WTC11 (cell line): ENCODE results near the gene LMBR1. TPM values are rescaled to one million over a fixed set of nuclear protein-coding genes. Genes with fewer than 3 reads are reported as not detected.

Source experiments
- ATAC-seq: fragments of 200-7000 bp; cut with Tn5 transposase; 2 replicates; pipeline ENCODE4 v1.10.0; 2021; ENCODE audit warnings: mild to moderate bottlenecking, moderate library complexity
- CTCF ChIA-PET: fragments of 300-600 bp; sonication (Branson Sonifier 250); formaldehyde crosslinking; loops from one replicate; lab custom pipeline; 2021; ENCODE audit warnings: antibody characterized with exemption; lab: Charles Lee
- POLR2A ChIA-PET: fragments of 350-600 bp; sonication (Branson Sonifier 250); formaldehyde crosslinking; loops from one replicate; lab custom pipeline; 2021; ENCODE audit warnings: antibody characterized with exemption; lab: Charles Lee
- DNase-seq: peaks from one replicate; pipeline ENCODE4 v3.0.0; 2021; ENCODE audit warnings: low spot score
- H3K27ac Mint-ChIP-seq: 2 replicates; pipeline ENCODE4 v1.8.0; 2021; ENCODE audit warnings: mixed read lengths
- H3K27me3 Mint-ChIP-seq: 2 replicates; pipeline ENCODE4 v1.8.0; 2021; ENCODE audit warnings: low read depth, mild to moderate bottlenecking, moderate library complexity, mixed read lengths
- H3K36me3 Mint-ChIP-seq: 2 replicates; pipeline ENCODE4 v1.8.0; 2021; ENCODE audit warnings: mixed read lengths
- H3K4me1 Mint-ChIP-seq: 2 replicates; pipeline ENCODE4 v1.8.0; 2022; ENCODE audit warnings: mixed read lengths
- H3K4me3 Mint-ChIP-seq: 2 replicates; pipeline ENCODE4 v1.8.0; 2021; ENCODE audit warnings: mild to moderate bottlenecking, moderate library complexity, mixed read lengths
- H3K9me3 Mint-ChIP-seq: 2 replicates; pipeline ENCODE4 v1.8.0; 2021; ENCODE audit warnings: mixed read lengths
- ELF4 ChIP-seq: sonication (generic); formaldehyde crosslinking; IDR thresholded peaks from 2 replicates; pipeline ENCODE4 v1.8.1; 2022; ENCODE audit warnings: low read depth, mild to moderate bottlenecking, moderate library complexity, missing genetic modification reagents
- FOXK1 ChIP-seq: sonication (generic); formaldehyde crosslinking; IDR thresholded peaks from 2 replicates; pipeline ENCODE4 v1.8.0; 2022; ENCODE audit warnings: mild to moderate bottlenecking, moderate library complexity, missing genetic modification reagents
- MYBL2 ChIP-seq: sonication (generic); formaldehyde crosslinking; IDR thresholded peaks from 2 replicates; pipeline ENCODE4 v1.8.1; 2023; ENCODE audit warnings: mild to moderate bottlenecking, moderate library complexity, missing genetic modification reagents
- NFYB ChIP-seq: sonication (generic); formaldehyde crosslinking; conservative IDR thresholded peaks from 2 replicates; pipeline ENCODE4 v1.8.0; 2022; ENCODE audit warnings: low read depth, missing genetic modification reagents
- RORB ChIP-seq: fragments of 250-450 bp; sonication (Bioruptor Pico); IDR thresholded peaks from 2 replicates; pipeline ENCODE4 v1.9.0; 2021; ENCODE audit warnings: mild to moderate bottlenecking
- ZNF121 ChIP-seq: sonication (generic); formaldehyde crosslinking; IDR thresholded peaks from 2 replicates; pipeline ENCODE4 v1.8.0; 2023; ENCODE audit warnings: missing genetic modification reagents
- ZNF423 ChIP-seq: fragments of 250-450 bp; sonication (Bioruptor Pico); IDR thresholded peaks from 2 replicates; pipeline ENCODE4 v2.1.2; 2022; ENCODE audit warnings: mild to moderate bottlenecking, moderate library complexity
- ZNF671 ChIP-seq: fragments of 250-450 bp; sonication (Bioruptor Pico); IDR thresholded peaks from 2 replicates; pipeline ENCODE4 v1.8.0; 2021; ENCODE audit warnings: mild to moderate bottlenecking
- total RNA-seq: library from RNA; stranded (reverse); gene quantifications from 3 replicates; pipeline ENCODE4 v1.2.3, GENCODE V29; 2021
- TF ChIP-seq, protein P1 (sequence below): sonication (generic); formaldehyde crosslinking; IDR thresholded peaks from 2 replicates; pipeline ENCODE4 v1.8.1; 2023; ENCODE audit warnings: mild to moderate bottlenecking, missing genetic modification reagents, moderate library complexity
- TF ChIP-seq, protein P2 (sequence below): sonication (generic); formaldehyde crosslinking; IDR thresholded peaks from 2 replicates; pipeline ENCODE4 v1.8.0; 2023; ENCODE audit warnings: missing genetic modification reagents
- TF ChIP-seq, protein P3 (sequence below): fragments of 200-600 bp; IDR thresholded peaks from 2 replicates; pipeline ENCODE4 v1.8.0; 2022; ENCODE audit warnings: antibody characterized with exemption
- TF ChIP-seq, protein P4 (sequence below): sonication (generic); formaldehyde crosslinking; IDR thresholded peaks from 2 replicates; pipeline ENCODE4 v1.8.1; 2023; ENCODE audit warnings: mild to moderate bottlenecking, missing genetic modification reagents
- TF ChIP-seq, protein P5 (sequence below): sonication (generic); formaldehyde crosslinking; IDR thresholded peaks from 2 replicates; pipeline ENCODE4 v1.8.1; 2023; ENCODE audit warnings: mild to moderate bottlenecking, moderate library complexity, missing genetic modification reagents
- TF ChIP-seq, protein P6 (sequence below): sonication (generic); formaldehyde crosslinking; IDR thresholded peaks from 2 replicates; pipeline ENCODE4 v1.8.0; 2022; ENCODE audit warnings: mild to moderate bottlenecking, missing genetic modification reagents
- TF ChIP-seq, protein P7 (sequence below): fragments of 250-450 bp; sonication (Bioruptor Pico); IDR thresholded peaks from 2 replicates; pipeline ENCODE4 v1.9.0; 2021; ENCODE audit warnings: mild to moderate bottlenecking
- TF ChIP-seq, protein P8 (sequence below): fragments of 250-450 bp; sonication (Bioruptor Pico); IDR thresholded peaks from 2 replicates; pipeline ENCODE4 v1.9.0; 2021; ENCODE audit warnings: mild to moderate bottlenecking

LMBR1 gene
- total RNA-seq, 1 experiment from 2014 or later, result 55.6 TPM

DNA sequence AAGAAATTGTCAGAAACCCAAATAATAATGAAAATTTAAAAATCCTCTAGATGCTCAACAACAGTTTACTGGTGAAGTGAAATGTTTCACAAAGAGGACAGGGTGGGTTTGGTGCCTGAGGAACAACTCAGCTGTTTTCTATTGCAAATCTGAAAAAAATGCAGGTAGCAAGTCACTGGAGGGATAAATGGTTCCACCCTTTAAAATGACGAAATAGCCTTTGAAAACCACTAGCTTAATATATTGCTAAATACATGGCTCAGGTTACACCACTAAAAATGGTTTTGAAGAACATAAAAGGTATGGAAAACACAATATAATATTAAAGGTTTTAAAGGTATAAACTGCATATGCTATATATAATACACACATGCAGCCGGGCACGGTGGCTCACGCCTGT is 69.5 kb downstream of the LMBR1 start (continued):
- TF ChIP-seq, protein P1, sequence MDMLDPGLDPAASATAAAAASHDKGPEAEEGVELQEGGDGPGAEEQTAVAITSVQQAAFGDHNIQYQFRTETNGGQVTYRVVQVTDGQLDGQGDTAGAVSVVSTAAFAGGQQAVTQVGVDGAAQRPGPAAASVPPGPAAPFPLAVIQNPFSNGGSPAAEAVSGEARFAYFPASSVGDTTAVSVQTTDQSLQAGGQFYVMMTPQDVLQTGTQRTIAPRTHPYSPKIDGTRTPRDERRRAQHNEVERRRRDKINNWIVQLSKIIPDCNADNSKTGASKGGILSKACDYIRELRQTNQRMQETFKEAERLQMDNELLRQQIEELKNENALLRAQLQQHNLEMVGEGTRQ (CRISPR knock-in tag), result no peak
- TF ChIP-seq, protein P2, sequence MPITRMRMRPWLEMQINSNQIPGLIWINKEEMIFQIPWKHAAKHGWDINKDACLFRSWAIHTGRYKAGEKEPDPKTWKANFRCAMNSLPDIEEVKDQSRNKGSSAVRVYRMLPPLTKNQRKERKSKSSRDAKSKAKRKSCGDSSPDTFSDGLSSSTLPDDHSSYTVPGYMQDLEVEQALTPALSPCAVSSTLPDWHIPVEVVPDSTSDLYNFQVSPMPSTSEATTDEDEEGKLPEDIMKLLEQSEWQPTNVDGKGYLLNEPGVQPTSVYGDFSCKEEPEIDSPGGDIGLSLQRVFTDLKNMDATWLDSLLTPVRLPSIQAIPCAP (CRISPR knock-in tag), result no peak
- TF ChIP-seq ZNF423 (CRISPR knock-in tag), result no peak

DNA sequence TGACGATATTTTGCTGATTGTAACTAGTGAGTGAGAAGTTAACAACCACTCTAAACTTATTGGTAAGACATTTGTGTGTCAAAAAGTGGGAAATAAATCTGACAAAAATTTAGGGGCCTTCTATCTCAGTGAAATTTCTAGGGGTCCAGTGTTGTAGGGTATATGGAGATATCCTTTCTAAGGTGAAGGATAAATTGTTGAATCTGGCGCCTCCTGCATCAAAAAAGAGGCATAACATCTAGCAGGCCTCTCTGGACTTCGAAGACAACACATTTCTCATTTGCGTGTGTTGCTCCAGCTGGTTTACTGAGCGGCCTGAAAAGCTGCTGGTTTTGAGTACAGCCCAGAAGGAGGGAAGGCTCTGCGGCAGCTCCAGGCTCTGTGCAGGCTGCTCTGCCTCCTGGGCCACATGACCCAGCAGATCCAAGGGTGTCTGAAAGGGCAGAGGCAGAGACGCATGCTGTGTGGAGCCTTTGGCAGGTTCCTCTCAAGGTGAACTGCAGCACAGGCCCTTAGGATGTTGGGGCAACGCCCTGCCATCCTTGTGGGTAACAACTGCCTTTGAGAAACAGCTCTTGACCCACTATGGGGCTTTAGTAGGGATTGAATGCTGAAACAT is 72.4 kb downstream of the LMBR1 start:
- ChIA-PET POLR2A (interaction anchor here (1.0 kb wide), 1 partner anchor 73 kb away, joined by 3 read pairs; the partner anchor contains the start of gene LMBR1), CTCF (interaction anchor here (0.7 to 1.8 kb wide), 6 partner anchors 22 to 260 kb away, joined by 3 to 8 read pairs (median 4); partner anchors contain the start of gene LMBR1)
- Mint-ChIP-seq H3K27ac (no peak overlapping the region), H3K27me3 (no peaks in the 10 kb centered on the region), H3K9me3 (no peaks in the 10 kb centered on the region), H3K4me3 (no peak overlapping the region), H3K4me1 (no peaks in the 10 kb centered on the region), H3K36me3 (peaks cover 4% of the 10 kb centered on the region; the same call in 1 of the 2 replicates)
- peak; percentile 75 for ATAC-seq
- no peak for DNase-seq
- TF ChIP-seq, protein P3, sequence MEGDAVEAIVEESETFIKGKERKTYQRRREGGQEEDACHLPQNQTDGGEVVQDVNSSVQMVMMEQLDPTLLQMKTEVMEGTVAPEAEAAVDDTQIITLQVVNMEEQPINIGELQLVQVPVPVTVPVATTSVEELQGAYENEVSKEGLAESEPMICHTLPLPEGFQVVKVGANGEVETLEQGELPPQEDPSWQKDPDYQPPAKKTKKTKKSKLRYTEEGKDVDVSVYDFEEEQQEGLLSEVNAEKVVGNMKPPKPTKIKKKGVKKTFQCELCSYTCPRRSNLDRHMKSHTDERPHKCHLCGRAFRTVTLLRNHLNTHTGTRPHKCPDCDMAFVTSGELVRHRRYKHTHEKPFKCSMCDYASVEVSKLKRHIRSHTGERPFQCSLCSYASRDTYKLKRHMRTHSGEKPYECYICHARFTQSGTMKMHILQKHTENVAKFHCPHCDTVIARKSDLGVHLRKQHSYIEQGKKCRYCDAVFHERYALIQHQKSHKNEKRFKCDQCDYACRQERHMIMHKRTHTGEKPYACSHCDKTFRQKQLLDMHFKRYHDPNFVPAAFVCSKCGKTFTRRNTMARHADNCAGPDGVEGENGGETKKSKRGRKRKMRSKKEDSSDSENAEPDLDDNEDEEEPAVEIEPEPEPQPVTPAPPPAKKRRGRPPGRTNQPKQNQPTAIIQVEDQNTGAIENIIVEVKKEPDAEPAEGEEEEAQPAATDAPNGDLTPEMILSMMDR, result peak; percentile 42
- TF ChIP-seq, protein P4, sequence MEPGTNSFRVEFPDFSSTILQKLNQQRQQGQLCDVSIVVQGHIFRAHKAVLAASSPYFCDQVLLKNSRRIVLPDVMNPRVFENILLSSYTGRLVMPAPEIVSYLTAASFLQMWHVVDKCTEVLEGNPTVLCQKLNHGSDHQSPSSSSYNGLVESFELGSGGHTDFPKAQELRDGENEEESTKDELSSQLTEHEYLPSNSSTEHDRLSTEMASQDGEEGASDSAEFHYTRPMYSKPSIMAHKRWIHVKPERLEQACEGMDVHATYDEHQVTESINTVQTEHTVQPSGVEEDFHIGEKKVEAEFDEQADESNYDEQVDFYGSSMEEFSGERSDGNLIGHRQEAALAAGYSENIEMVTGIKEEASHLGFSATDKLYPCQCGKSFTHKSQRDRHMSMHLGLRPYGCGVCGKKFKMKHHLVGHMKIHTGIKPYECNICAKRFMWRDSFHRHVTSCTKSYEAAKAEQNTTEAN (CRISPR knock-in tag), result no peak
- TF ChIP-seq, protein P5, sequence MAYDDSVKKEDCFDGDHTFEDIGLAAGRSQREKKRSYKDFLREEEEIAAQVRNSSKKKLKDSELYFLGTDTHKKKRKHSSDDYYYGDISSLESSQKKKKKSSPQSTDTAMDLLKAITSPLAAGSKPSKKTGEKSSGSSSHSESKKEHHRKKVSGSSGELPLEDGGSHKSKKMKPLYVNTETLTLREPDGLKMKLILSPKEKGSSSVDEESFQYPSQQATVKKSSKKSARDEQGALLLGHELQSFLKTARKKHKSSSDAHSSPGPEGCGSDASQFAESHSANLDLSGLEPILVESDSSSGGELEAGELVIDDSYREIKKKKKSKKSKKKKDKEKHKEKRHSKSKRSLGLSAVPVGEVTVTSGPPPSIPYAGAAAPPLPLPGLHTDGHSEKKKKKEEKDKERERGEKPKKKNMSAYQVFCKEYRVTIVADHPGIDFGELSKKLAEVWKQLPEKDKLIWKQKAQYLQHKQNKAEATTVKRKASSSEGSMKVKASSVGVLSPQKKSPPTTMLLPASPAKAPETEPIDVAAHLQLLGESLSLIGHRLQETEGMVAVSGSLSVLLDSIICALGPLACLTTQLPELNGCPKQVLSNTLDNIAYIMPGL (CRISPR knock-in tag), result no peak
- TF ChIP-seq FOXK1 (CRISPR knock-in tag), result no peak

DNA sequence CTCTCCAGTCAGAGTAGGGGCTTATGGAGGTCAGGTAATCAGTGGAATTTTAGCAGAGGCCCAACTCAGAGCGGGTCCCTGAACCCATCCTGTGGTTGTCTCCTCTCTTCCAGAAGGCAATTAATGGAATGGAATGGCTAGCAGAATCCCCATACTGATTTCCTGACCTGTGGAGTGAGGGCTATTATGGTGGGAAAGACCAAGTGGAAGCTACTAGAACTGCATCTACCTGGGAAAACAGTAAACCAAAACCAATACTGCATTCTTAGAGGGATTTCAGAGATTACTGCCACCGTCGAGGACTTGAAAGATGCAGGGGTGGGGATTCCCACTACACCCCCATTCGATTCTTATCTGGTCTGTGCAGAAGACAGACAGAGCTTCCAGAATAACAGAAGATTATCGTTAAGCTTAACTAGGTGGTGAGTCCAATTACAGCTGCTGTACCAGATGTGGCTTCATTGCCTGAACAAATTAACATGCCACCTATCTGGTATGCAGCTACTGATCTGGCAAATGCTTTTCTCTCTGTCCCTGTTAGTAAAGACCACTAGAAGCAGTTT is 73.2 kb downstream of the LMBR1 start:
- Mint-ChIP-seq H3K9me3 (no peaks in the 10 kb centered on the region), H3K4me3 (no peak overlapping the region), H3K27ac (peak overlapping the region; percentile 72), H3K4me1 (no peaks in the 10 kb centered on the region), H3K36me3 (peaks cover 3% of the 10 kb centered on the region; the same call in 1 of the 2 replicates), H3K27me3 (no peaks in the 10 kb centered on the region)
- CTCF ChIA-PET, result interaction anchor here (0.7 to 1.8 kb wide), 6 partner anchors 23 to 259 kb away, joined by 3 to 8 read pairs (median 4); partner anchors contain the start of gene LMBR1
- TF ChIP-seq, protein P2 (CRISPR knock-in tag), result no peak
- TF ChIP-seq ZNF671 (CRISPR knock-in tag) (no peak), MYBL2 (CRISPR knock-in tag) (no peak), NFYB (CRISPR knock-in tag) (no peak), ELF4 (CRISPR knock-in tag) (no peak), ZNF121 (CRISPR knock-in tag) (no peak), RORB (no peak)
- TF ChIP-seq, protein P6, sequence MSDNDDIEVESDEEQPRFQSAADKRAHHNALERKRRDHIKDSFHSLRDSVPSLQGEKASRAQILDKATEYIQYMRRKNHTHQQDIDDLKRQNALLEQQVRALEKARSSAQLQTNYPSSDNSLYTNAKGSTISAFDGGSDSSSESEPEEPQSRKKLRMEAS (CRISPR knock-in tag), result no peak
- TF ChIP-seq, protein P7, sequence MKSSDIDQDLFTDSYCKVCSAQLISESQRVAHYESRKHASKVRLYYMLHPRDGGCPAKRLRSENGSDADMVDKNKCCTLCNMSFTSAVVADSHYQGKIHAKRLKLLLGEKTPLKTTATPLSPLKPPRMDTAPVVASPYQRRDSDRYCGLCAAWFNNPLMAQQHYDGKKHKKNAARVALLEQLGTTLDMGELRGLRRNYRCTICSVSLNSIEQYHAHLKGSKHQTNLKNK (CRISPR knock-in tag), result no peak
- TF ChIP-seq, protein P8, sequence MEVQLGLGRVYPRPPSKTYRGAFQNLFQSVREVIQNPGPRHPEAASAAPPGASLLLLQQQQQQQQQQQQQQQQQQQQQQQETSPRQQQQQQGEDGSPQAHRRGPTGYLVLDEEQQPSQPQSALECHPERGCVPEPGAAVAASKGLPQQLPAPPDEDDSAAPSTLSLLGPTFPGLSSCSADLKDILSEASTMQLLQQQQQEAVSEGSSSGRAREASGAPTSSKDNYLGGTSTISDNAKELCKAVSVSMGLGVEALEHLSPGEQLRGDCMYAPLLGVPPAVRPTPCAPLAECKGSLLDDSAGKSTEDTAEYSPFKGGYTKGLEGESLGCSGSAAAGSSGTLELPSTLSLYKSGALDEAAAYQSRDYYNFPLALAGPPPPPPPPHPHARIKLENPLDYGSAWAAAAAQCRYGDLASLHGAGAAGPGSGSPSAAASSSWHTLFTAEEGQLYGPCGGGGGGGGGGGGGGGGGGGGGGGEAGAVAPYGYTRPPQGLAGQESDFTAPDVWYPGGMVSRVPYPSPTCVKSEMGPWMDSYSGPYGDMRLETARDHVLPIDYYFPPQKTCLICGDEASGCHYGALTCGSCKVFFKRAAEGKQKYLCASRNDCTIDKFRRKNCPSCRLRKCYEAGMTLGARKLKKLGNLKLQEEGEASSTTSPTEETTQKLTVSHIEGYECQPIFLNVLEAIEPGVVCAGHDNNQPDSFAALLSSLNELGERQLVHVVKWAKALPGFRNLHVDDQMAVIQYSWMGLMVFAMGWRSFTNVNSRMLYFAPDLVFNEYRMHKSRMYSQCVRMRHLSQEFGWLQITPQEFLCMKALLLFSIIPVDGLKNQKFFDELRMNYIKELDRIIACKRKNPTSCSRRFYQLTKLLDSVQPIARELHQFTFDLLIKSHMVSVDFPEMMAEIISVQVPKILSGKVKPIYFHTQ, result no peak
- DNase-seq, result no peak
- POLR2A ChIA-PET, result interaction anchor here (1.0 kb wide), 1 partner anchor 73 kb away, joined by 3 read pairs; the partner anchor contains the start of gene LMBR1
- ATAC-seq, result no peak
